ENCODE data around the gene PIK3R6. TPM values are rescaled to one million over a fixed set of nuclear protein-coding genes. Genes with fewer than 3 reads are reported as not detected.
"Not testable (repeated sequence)": the region's sequence is repeated elsewhere in the genome, so short reads cannot be mapped to it uniquely, and the experiment has no call there.

PIK3R6 gene
- total RNA-seq, 1 donor from 2014 or later, result 0.52 TPM

GRCh38 chr17:8806926-8807550 is 60.4 kb downstream of the PIK3R6 start:
- Histone ChIP-seq H3K36me3 (ENCODE audit: control insufficient read depth in 3 of 3, insufficient read depth in 3 of 3, low read length in 3 of 3) (no peaks in the 10 kb centered on the region), H3K4me3 (ENCODE audit: low read length in 3 of 3) (no peak overlapping the region), H3K9me3 (ENCODE audit: control insufficient read depth in 3 of 3, low read length in 3 of 3) (peaks cover 0 to 3% (median 0%) of the 10 kb centered on the region in 3 donors), H3K9ac (ENCODE audit: low read depth in 1 of 3, low read length in 3 of 3) (no peak overlapping the region), H3K27ac (ENCODE audit: low read depth, low read length) (no peak overlapping the region), H3K4me1 (ENCODE audit: control insufficient read depth in 3 of 3, insufficient read depth in 3 of 3, low read length in 3 of 3) (peaks cover 0 to 2% (median 0%) of the 10 kb centered on the region in 3 donors), H3K27me3 (ENCODE audit: control insufficient read depth in 3 of 3, insufficient read depth in 3 of 3, low read length in 3 of 3) (peaks cover 0 to 4% (median 2%) of the 10 kb centered on the region in 3 donors)

GRCh38 chr17:8806253-8806925 is 61.1 kb downstream of the PIK3R6 start:
- Histone ChIP-seq H3K27ac (ENCODE audit: low read depth, low read length) (peak overlapping the region; percentile 6), H3K36me3 (ENCODE audit: control insufficient read depth in 3 of 3, insufficient read depth in 3 of 3, low read length in 3 of 3) (no peaks in the 10 kb centered on the region), H3K9ac (ENCODE audit: low read depth in 1 of 3, low read length in 3 of 3) (no peak overlapping the region), H3K27me3 (ENCODE audit: control insufficient read depth in 3 of 3, insufficient read depth in 3 of 3, low read length in 3 of 3) (peaks cover 1 to 4% (median 2%) of the 10 kb centered on the region in 3 donors), H3K4me3 (ENCODE audit: low read length in 3 of 3) (no peak overlapping the region), H3K4me1 (ENCODE audit: control insufficient read depth in 3 of 3, insufficient read depth in 3 of 3, low read length in 3 of 3) (peaks cover 0 to 2% (median 0%) of the 10 kb centered on the region in 3 donors), H3K9me3 (ENCODE audit: control insufficient read depth in 3 of 3, low read length in 3 of 3) (peaks cover 0 to 3% (median 0%) of the 10 kb centered on the region in 3 donors)

GRCh38 chr17:8805396-8805795 is 62.1 kb downstream of the PIK3R6 start:
- not testable (repeated sequence) for H3K36me3 ChIP-seq (ENCODE audit: control insufficient read depth in 3 of 3, insufficient read depth in 3 of 3, low read length in 3 of 3); H3K4me1 ChIP-seq (ENCODE audit: control insufficient read depth in 3 of 3, insufficient read depth in 3 of 3, low read length in 3 of 3); H3K27ac ChIP-seq (ENCODE audit: low read depth, low read length); H3K9me3 ChIP-seq (ENCODE audit: control insufficient read depth in 3 of 3, low read length in 3 of 3); H3K27me3 ChIP-seq (ENCODE audit: control insufficient read depth in 3 of 3, insufficient read depth in 3 of 3, low read length in 3 of 3); H3K9ac ChIP-seq (ENCODE audit: low read depth in 1 of 3, low read length in 3 of 3); H3K4me3 ChIP-seq (ENCODE audit: low read length in 3 of 3)

GRCh38 chr17:8803531-8804420 is 63.7 kb downstream of the PIK3R6 start:
- peaks cover 0 to 2% (median 2%) of the 10 kb centered on the region in 3 donors for H3K4me1 ChIP-seq (ENCODE audit: control insufficient read depth in 3 of 3, insufficient read depth in 3 of 3, low read length in 3 of 3)
- no peak overlapping the region for H3K27ac ChIP-seq (ENCODE audit: low read depth, low read length)
- peaks cover 0 to 3% (median 0%) of the 10 kb centered on the region in 3 donors for H3K9me3 ChIP-seq (ENCODE audit: control insufficient read depth in 3 of 3, low read length in 3 of 3)
- H3K9ac ChIP-seq (ENCODE audit: low read depth in 1 of 3, low read length in 3 of 3), result no peak overlapping the region
- H3K36me3 ChIP-seq (ENCODE audit: control insufficient read depth in 3 of 3, insufficient read depth in 3 of 3, low read length in 3 of 3), result no peaks in the 10 kb centered on the region
- H3K4me3 ChIP-seq (ENCODE audit: low read length in 3 of 3), result no peak overlapping the region
- H3K27me3 ChIP-seq (ENCODE audit: control insufficient read depth in 3 of 3, insufficient read depth in 3 of 3, low read length in 3 of 3), result peaks cover 4 to 14% (median 12%) of the 10 kb centered on the region in 3 donors

- H3K4me1 ChIP-seq (ENCODE audit: control insufficient read depth in 3 of 3, insufficient read depth in 3 of 3, low read length in 3 of 3), result peaks cover 0 to 2% (median 2%) of the 10 kb centered on the region in 3 donors
- peaks cover 4 to 28% (median 27%) of the 10 kb centered on the region in 3 donors for H3K27me3 ChIP-seq (ENCODE audit: control insufficient read depth in 3 of 3, insufficient read depth in 3 of 3, low read length in 3 of 3)
- no peaks in the 10 kb centered on the region for H3K36me3 ChIP-seq (ENCODE audit: control insufficient read depth in 3 of 3, insufficient read depth in 3 of 3, low read length in 3 of 3)
- no peak overlapping the region for H3K4me3 ChIP-seq (ENCODE audit: low read length in 3 of 3)
- no peak overlapping the region for H3K9ac ChIP-seq (ENCODE audit: low read depth in 1 of 3, low read length in 3 of 3)
- no peak overlapping the region for H3K27ac ChIP-seq (ENCODE audit: low read depth, low read length)
- no peaks in the 10 kb centered on the region for H3K9me3 ChIP-seq (ENCODE audit: control insufficient read depth in 3 of 3, low read length in 3 of 3)
Observed at GRCh38 chr17:8801135-8801840, 66.2 kb downstream of the PIK3R6 start.

GRCh38 chr17:8800656-8801055 is 66.8 kb downstream of the PIK3R6 start:
- no peak overlapping the region for H3K27ac ChIP-seq (ENCODE audit: low read depth, low read length)
- H3K4me1 ChIP-seq (ENCODE audit: control insufficient read depth in 3 of 3, insufficient read depth in 3 of 3, low read length in 3 of 3), result peaks cover 0 to 2% (median 0%) of the 10 kb centered on the region in 3 donors
- H3K9me3 ChIP-seq (ENCODE audit: control insufficient read depth in 3 of 3, low read length in 3 of 3), result no peaks in the 10 kb centered on the region
- H3K36me3 ChIP-seq (ENCODE audit: control insufficient read depth in 3 of 3, insufficient read depth in 3 of 3, low read length in 3 of 3), result no peaks in the 10 kb centered on the region
- no peak overlapping the region for H3K4me3 ChIP-seq (ENCODE audit: low read length in 3 of 3)
- no peak overlapping the region for H3K9ac ChIP-seq (ENCODE audit: low read depth in 1 of 3, low read length in 3 of 3)
- H3K27me3 ChIP-seq (ENCODE audit: control insufficient read depth in 3 of 3, insufficient read depth in 3 of 3, low read length in 3 of 3), result peaks cover 4 to 28% (median 27%) of the 10 kb centered on the region in 3 donors

- H3K27ac ChIP-seq (ENCODE audit: low read depth, low read length), result no peak overlapping the region
- no peak overlapping the region for H3K9ac ChIP-seq (ENCODE audit: low read depth in 1 of 3, low read length in 3 of 3)
- H3K27me3 ChIP-seq (ENCODE audit: control insufficient read depth in 3 of 3, insufficient read depth in 3 of 3, low read length in 3 of 3), result peaks cover 4 to 28% (median 28%) of the 10 kb centered on the region in 3 donors
- no peaks in the 10 kb centered on the region for H3K9me3 ChIP-seq (ENCODE audit: control insufficient read depth in 3 of 3, low read length in 3 of 3)
- no peak overlapping the region for H3K4me3 ChIP-seq (ENCODE audit: low read length in 3 of 3)
- peaks cover 0 to 2% (median 0%) of the 10 kb centered on the region in 3 donors for H3K4me1 ChIP-seq (ENCODE audit: control insufficient read depth in 3 of 3, insufficient read depth in 3 of 3, low read length in 3 of 3)
- no peaks in the 10 kb centered on the region for H3K36me3 ChIP-seq (ENCODE audit: control insufficient read depth in 3 of 3, insufficient read depth in 3 of 3, low read length in 3 of 3)
Observed at GRCh38 chr17:8799570-8800212, 67.8 kb downstream of the PIK3R6 start.

GRCh38 chr17:8798846-8799569 is 68.5 kb downstream of the PIK3R6 start, which contains the start of gene MFSD6L:
MFSD6L (minus strand) TSS chr17:8799365; CDS start chr17:8799120, 245 bp downstream.
- Histone ChIP-seq H3K4me3 (ENCODE audit: low read length in 3 of 3) (no peak within 1 kb of the TSS), H3K36me3 (ENCODE audit: control insufficient read depth in 3 of 3, insufficient read depth in 3 of 3, low read length in 3 of 3) (no peaks in the 10 kb centered on the region), H3K4me1 (ENCODE audit: control insufficient read depth in 3 of 3, insufficient read depth in 3 of 3, low read length in 3 of 3) (peaks cover 0 to 2% (median 0%) of the 10 kb centered on the region in 3 donors), H3K9ac (ENCODE audit: low read depth in 1 of 3, low read length in 3 of 3) (no peak within 1 kb of the TSS), H3K27me3 (ENCODE audit: control insufficient read depth in 3 of 3, insufficient read depth in 3 of 3, low read length in 3 of 3) (peaks cover 4 to 28% (median 28%) of the 10 kb centered on the region in 3 donors), H3K9me3 (ENCODE audit: control insufficient read depth in 3 of 3, low read length in 3 of 3) (no peaks in the 10 kb centered on the region), H3K27ac (ENCODE audit: low read depth, low read length) (no peak within 1 kb of the TSS)

Measured in skeletal muscle tissue (tissue), 4 donors.